Activated CD4-positive, alpha-beta T cell treated with anti-CD3 and anti-CD28 coated beads, Interleukin-2, amount 50 U/mL, for 16 hours (primary cell): ENCODE results near the gene UBQLNL.

ENCODE experiments used
- DNase-seq: peaks from one replicate; pipeline ENCODE4 v3.0.0-alpha.2; 2020

The UBQLNL gene, protein sequence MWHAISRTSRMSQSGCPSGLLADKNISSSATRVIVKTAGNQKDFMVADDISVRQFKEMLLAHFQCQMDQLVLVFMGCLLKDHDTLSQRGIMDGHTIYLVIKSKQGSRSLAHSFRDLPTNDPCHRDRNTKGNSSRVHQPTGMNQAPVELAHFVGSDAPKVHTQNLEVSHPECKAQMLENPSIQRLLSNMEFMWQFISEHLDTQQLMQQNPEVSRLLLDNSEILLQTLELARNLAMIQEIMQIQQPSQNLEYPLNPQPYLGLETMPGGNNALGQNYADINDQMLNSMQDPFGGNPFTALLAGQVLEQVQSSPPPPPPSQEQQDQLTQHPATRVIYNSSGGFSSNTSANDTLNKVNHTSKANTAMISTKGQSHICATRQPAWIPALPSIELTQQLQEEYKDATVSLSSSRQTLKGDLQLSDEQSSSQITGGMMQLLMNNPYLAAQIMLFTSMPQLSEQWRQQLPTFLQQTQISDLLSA

DNA sequence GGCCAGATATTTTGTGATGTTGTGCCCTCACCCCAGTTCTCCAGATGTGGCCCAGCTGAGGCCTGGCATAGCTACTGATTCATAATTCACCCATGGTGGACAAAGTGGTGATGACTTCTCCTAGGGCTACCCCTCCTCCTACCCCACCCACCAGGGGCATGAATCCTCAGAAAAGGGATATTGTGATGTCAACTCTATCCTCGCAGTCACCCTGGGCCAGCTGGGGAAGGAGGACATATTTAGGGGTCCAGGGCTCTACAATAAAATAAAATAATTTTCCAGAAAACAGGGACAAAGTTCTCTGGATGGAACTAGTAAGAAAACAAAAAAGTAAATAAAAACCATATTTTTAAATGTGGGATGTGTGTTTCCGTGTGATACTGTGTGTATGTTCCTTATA is at the start of gene UBQLNL:
Gene UBQLNL, minus strand, starts transcription at position 101 of the 400 bp plus-strand sequence. CDS start 258 bp downstream, outside the sequence.
- DNase-seq, result no peak

GRCh38 chr11:5564259-5565019 is 47.9 kb upstream of the UBQLNL start:
- DNase-seq, result no peak

DNA sequence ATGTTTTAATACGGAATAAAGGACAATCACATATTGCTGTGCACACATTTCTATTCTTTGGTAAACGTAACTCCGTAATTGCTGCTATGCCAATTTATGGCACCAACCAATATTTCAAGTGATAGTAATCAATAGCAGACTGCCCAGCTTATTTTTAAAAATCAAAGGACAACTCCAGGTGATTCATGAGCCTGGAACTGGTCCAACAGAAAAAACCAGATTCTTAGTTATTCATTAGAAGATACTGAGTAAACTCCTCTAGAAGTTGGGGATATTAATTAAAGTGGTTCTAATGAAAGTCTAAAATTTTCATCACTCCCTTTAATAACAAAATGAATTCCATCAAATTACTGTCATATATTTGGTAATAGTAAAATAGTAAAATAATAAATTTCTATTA is 41.3 kb upstream of the UBQLNL start:
- DNase-seq, result no peak

DNA sequence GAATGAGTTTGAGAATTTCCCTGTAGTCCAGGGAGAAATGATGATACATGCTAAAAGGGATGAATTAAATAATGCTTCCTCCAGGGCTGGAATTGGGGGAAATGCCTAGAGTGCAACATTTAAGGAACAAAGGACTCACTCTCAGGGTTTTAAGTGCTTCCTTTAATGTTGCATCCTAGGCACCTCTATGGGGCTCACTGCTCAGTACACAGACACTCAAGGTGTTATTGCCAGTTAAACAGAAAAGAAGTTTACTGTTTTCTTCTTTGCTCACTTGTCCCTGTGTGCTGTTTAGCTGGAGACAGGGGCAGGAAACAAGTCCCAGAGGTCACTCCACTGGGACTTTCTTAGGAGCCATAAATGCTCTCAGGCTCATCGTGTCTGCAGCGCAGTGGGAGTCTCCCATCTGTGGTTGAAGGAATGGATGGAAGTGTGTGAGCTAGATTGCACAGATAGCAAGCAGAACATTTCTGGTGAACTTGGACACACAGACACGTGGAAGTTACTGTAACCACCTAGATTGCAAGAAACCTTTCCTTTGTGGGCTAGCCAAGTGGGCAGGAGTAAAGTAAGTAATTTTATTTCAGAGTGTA is 40.2 kb upstream of the UBQLNL start:
- DNase-seq, result no peak

DNA sequence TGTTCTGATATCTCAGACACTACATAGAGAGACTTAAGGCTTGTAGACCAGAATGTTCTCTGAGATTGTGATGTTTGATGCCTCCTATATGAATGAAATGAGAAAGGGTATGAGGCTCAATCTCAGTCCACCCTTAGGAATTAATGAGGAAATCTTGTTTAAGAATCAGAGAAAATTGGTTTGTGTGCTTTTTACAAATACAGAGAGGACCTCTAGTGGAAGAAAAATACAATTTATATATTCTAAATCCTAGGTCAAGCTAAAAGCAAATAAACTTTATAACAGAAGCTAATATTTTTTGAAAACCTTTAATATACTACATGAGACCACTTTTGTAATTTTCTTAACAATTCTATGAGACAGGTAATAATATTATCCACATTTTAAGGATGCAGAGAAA is 36.8 kb upstream of the UBQLNL start:
- DNase-seq, result no peak

GRCh38 chr11:5550440-5551095 is 34.1 kb upstream of the UBQLNL start:
- DNase-seq, result no peak

DNA sequence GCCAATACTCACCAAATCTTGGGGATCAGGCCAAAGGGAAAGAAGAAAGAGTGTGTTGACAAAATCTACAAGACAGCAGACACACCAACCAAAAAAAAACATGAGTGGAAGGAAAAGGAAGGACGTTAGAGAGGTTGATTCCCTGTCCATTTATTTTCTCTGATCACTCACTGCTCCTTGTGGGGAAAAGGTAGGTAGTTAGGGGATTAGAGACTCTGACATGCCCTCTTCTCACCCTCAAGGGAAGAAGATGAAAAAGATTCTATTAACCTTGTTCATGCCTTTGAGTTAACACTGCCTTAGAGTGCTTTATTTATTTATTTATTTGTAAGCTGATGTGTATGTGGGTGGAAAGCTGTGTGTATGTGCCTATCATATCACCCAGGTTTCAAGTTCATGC is 31.9 kb upstream of the UBQLNL start, which contains the start of gene OR52H1:
Gene OR52H1, minus strand, starts transcription at position 101 of the 400 bp plus-strand sequence. CDS start 3,035 bp downstream, outside the sequence.
- no peak for DNase-seq

DNA sequence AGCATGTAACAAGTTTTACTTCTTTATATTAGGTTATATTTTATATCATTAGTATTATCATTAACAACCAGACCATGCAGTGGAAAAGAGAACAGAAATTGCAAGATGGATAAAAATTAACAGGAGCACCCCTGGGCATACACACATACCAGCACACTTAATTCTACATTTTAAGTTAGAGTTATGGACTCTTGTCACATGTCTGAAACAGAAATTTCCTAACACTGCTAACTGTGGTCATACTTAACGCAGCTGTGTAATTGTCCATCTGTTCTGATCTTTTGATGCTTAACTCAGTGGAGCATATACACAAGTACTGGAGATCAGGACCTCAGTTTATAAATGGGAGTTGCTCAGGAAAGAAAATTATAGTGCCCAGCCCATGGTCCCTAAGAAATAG is 31.5 kb upstream of the UBQLNL start:
- DNase-seq, result no peak

- DNase-seq, result no peak
Measured at GRCh38 chr11:5546457-5546856, 30.0 kb upstream of the UBQLNL start.

DNA sequence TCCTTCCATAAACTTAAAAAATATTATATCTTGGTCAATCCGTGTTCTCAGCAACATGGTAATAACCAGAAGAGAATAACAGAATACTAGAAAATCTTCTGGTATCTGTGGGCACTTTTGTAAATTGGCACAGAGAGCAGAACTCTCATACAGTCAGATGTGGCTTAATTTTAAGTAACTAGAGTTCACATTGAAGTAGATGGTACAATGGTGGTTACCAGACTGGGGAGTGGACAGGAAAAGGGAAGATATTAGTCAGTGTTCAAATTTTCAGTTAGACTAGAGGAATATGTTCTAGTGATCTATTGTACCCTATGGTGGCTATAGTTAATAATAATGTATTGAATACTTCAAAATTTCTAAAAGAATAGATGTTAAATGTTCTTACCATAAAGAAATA is 24.9 kb upstream of the UBQLNL start:
- no peak for DNase-seq

GRCh38 chr11:5536482-5536881 is 20.0 kb upstream of the UBQLNL start:
- no peak for DNase-seq

- no peak for DNase-seq
Measured at GRCh38 chr11:5534046-5534445, 17.5 kb upstream of the UBQLNL start.

- DNase-seq, result no peak
Measured at GRCh38 chr11:5531053-5531831, 14.7 kb upstream of the UBQLNL start.

DNA sequence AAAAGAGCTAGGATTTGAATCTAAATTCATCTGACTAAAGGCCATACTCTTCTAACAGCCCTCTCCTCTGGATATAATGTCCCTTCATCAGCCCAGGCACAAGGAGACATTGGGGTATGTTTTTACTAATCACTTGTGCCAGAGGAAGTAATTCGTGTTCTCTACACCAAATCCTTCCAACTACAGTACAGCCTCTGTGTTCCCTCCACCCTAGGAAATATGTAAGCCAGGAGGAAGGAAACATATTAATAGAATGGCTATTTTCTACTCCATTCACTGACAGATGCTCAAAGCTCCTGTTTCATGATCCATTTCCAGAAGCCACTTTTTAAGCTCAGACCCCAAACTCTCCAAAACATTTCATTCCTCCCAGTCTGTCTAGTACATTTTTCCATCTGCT is 12.0 kb upstream of the UBQLNL start:
- DNase-seq, result no peak

DNA sequence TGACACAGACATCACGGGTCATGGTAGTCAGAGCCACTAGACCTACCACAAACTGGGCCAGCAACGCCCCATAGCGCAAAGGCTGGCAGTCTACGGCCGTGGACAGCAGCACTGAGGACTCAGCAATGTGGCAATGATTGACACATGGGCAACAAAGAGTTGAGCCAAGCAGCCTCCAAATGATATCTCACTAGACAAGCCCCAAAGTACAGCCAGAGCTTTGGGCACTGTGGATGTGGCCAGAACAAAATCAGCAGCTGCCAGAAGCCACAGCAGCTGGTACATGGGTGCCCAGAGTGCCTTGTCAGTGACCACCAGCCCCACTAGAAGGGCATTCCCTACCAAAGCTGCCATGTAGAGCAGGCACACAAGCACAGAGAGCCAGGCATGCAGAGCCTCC is 11.2 kb upstream of the UBQLNL start:
- no peak for DNase-seq

DNA sequence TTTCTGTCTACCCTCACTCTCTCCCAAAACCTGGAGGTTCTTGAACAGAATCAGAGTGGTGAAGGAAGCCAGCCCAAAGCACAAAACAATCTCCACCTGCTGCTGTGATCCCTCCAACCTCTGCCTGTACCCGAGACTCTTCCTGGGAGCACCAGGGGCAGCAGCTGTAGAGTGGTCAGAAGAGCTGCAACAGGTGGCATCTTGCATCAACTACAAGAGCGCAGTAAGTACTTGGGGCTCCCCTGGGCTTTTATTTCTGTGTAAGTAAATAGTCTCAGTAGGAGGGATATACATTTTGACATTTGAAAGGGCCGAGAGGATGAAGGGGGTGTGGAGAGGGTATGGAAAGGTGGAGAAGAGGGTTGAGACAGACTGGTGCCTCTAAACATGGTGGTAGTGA is 8.3 kb upstream of the UBQLNL start:
- DNase-seq, result no peak

- DNase-seq, result no peak
Measured at GRCh38 chr11:5522308-5522707, 5.8 kb upstream of the UBQLNL start.

- DNase-seq, result no peak
Measured at GRCh38 chr11:5521540-5521939, 5.0 kb upstream of the UBQLNL start.

DNA sequence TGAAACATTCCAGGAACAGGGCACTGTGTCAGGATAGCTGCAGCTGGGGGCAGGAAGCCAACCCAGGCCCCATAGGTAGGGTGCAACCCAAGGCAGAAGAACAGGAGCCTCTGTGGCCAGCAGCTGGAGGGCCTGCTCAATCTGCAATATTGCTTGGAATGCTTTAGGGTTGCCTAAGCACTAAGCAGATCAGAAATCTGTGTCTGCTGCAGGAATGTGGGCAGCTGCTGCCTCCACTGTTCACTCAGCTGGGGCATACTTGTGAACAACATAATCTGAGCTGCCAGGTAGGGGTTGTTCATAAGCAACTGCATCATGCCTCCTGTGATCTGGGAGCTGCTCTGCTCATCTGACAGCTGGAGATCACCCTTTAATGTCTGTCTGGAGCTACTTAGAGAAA is 1.7 kb downstream of the UBQLNL start:
- DNase-seq, result no peak

GRCh38 chr11:5509803-5510202 is 6.7 kb downstream of the UBQLNL start, which contains the start of gene UBQLN3:
TSS of gene UBQLN3 (minus strand) at chr11:5509957. CDS start at chr11:5509558, 399 bp downstream.
- DNase-seq, result no peak

DNA sequence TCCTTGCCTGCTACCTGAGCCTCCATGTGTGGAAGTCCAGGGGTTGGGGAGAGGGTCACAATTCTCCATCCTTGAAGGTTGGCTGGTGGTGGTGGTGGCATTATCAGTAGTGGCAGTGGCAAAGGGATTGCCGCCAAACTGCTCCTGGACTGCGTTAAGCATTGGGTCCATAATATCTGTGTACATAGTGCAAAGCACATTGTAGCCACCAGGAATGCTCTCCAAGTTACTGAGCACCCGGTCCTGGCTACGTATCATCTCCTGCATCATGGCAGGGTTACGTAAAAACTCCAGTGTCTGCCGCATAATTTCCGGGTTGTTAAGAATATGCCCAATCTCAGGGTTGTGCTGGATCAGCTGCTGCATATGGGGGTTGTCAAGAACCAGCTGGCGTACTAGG is 7.9 kb downstream of the UBQLNL start:
- no peak for DNase-seq

DNA sequence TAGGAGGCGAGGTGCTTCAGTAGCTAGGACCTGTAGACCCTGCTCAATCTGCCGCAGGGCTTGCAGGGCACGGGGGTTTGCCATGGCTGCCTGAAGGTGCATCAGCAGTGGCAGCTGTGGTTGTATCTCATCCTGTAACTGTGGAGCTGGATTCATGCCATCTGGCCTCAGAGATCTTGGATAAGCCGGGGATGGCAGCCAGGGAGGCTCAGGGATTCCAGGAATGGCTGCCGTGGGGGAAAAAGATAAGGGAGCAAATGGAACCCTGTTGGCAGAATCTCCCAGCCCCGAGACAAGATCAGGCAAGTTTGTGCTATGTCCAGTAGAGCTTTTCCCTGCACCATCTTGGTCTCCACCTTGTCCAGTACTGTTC is 8.6 kb downstream of the UBQLNL start:
- DNase-seq, result no peak
